ENCODE data around the gene PLPPR5. TPM values are rescaled to one million over a fixed set of nuclear protein-coding genes. Genes with fewer than 3 reads are reported as not detected.
A peak's percentile ranks its signal among the peaks of the same experiment; 100 is the strongest.
"Not testable (repeated sequence)": the region's sequence is repeated elsewhere in the genome, so short reads cannot be mapped to it uniquely, and the experiment has no call there.

Gene PLPPR5
- total RNA-seq, 1 donor from 2014 or later: not detected

GRCh38 chr1:98898940-98899339, 105.7 kb downstream of the PLPPR5 start:
- Mint-ChIP-seq H3K27ac (no peak overlapping the region), H3K4me1 (ENCODE audit: low read depth) (no peaks in the 10 kb centered on the region), H3K9me3 (no peaks in the 10 kb centered on the region), H3K36me3 (ENCODE audit: low read depth) (no peaks in the 10 kb centered on the region), H3K4me3 (ENCODE audit: low read depth) (no peak overlapping the region), H3K27me3 (ENCODE audit: low read depth) (no peaks in the 10 kb centered on the region)
- intact Hi-C loops (cut with micrococcal nuclease): no loop called here
- DNase-seq (ENCODE audit: low spot score): no peak

GRCh38 chr1:98897479-98897878, 107.2 kb downstream of the PLPPR5 start:
- Mint-ChIP-seq H3K4me1 (ENCODE audit: low read depth) (no peaks in the 10 kb centered on the region), H3K36me3 (ENCODE audit: low read depth) (no peaks in the 10 kb centered on the region), H3K9me3 (no peaks in the 10 kb centered on the region), H3K27me3 (ENCODE audit: low read depth) (no peaks in the 10 kb centered on the region), H3K4me3 (ENCODE audit: low read depth) (no peak overlapping the region), H3K27ac (no peak overlapping the region)
- no peak for DNase-seq (ENCODE audit: low spot score)
- intact Hi-C loops (cut with micrococcal nuclease): no loop called here

- no peak for DNase-seq (ENCODE audit: low spot score)
- intact Hi-C loops (cut with micrococcal nuclease): no loop called here
- no peak overlapping the region for H3K4me3 Mint-ChIP-seq (ENCODE audit: low read depth)
- H3K27me3 Mint-ChIP-seq (ENCODE audit: low read depth): no peaks in the 10 kb centered on the region
- no peaks in the 10 kb centered on the region for H3K4me1 Mint-ChIP-seq (ENCODE audit: low read depth)
- H3K9me3 Mint-ChIP-seq: no peaks in the 10 kb centered on the region
- H3K27ac Mint-ChIP-seq: no peak overlapping the region
- H3K36me3 Mint-ChIP-seq (ENCODE audit: low read depth): no peaks in the 10 kb centered on the region
These were observed 107.8 kb downstream of the PLPPR5 start for GRCh38 chr1:98896711-98897445.

GRCh38 chr1:98893371-98893770, 111.3 kb downstream of the PLPPR5 start:
- Mint-ChIP-seq H3K4me3 (ENCODE audit: low read depth) (no peak overlapping the region), H3K9me3 (no peaks in the 10 kb centered on the region), H3K4me1 (ENCODE audit: low read depth) (peaks cover 11% of the 10 kb centered on the region), H3K27ac (no peak overlapping the region), H3K27me3 (ENCODE audit: low read depth) (no peaks in the 10 kb centered on the region), H3K36me3 (ENCODE audit: low read depth) (no peaks in the 10 kb centered on the region)
- no peak for DNase-seq (ENCODE audit: low spot score)
- intact Hi-C loops (cut with micrococcal nuclease): no loop called here

- Mint-ChIP-seq H3K27ac (no peak overlapping the region), H3K4me3 (ENCODE audit: low read depth) (no peak overlapping the region), H3K27me3 (ENCODE audit: low read depth) (peaks cover 2% of the 10 kb centered on the region), H3K9me3 (no peaks in the 10 kb centered on the region), H3K36me3 (ENCODE audit: low read depth) (no peaks in the 10 kb centered on the region), H3K4me1 (ENCODE audit: low read depth) (peaks cover 11% of the 10 kb centered on the region)
- intact Hi-C loops (cut with micrococcal nuclease): no loop called here
- no peak for DNase-seq (ENCODE audit: low spot score)
These were observed 115.8 kb downstream of the PLPPR5 start for GRCh38 chr1:98888869-98889268.

- Mint-ChIP-seq H3K36me3 (ENCODE audit: low read depth) (no peaks in the 10 kb centered on the region), H3K27me3 (ENCODE audit: low read depth) (peaks cover 2% of the 10 kb centered on the region), H3K4me1 (ENCODE audit: low read depth) (peaks cover 11% of the 10 kb centered on the region), H3K27ac (no peak overlapping the region), H3K9me3 (no peaks in the 10 kb centered on the region), H3K4me3 (ENCODE audit: low read depth) (no peak overlapping the region)
- DNase-seq (ENCODE audit: low spot score): no peak
- intact Hi-C loops (cut with micrococcal nuclease): no loop called here
These were observed 117.2 kb downstream of the PLPPR5 start for GRCh38 chr1:98887507-98887906.

GRCh38 chr1:98884864-98885263, 119.8 kb downstream of the PLPPR5 start:
- intact Hi-C loops (cut with micrococcal nuclease): no loop called here
- Mint-ChIP-seq H3K36me3 (ENCODE audit: low read depth) (no peaks in the 10 kb centered on the region), H3K27me3 (ENCODE audit: low read depth) (peaks cover 2% of the 10 kb centered on the region), H3K4me1 (ENCODE audit: low read depth) (peaks cover 4% of the 10 kb centered on the region), H3K9me3 (peaks cover 6% of the 10 kb centered on the region), H3K4me3 (ENCODE audit: low read depth) (no peak overlapping the region), H3K27ac (no peak overlapping the region)
- no peak for DNase-seq (ENCODE audit: low spot score)

GRCh38 chr1:98881901-98882300, 122.8 kb downstream of the PLPPR5 start:
- Mint-ChIP-seq H3K9me3 (peaks cover 14% of the 10 kb centered on the region), H3K4me3 (ENCODE audit: low read depth) (no peak overlapping the region), H3K4me1 (ENCODE audit: low read depth) (no peaks in the 10 kb centered on the region), H3K36me3 (ENCODE audit: low read depth) (no peaks in the 10 kb centered on the region), H3K27ac (no peak overlapping the region), H3K27me3 (ENCODE audit: low read depth) (peaks cover 4% of the 10 kb centered on the region)
- no peak for DNase-seq (ENCODE audit: low spot score)
- intact Hi-C loops (cut with micrococcal nuclease): no loop called here

- DNase-seq (ENCODE audit: low spot score); H3K36me3 Mint-ChIP-seq (ENCODE audit: low read depth); H3K27me3 Mint-ChIP-seq (ENCODE audit: low read depth); H3K4me3 Mint-ChIP-seq (ENCODE audit: low read depth); intact Hi-C loops (cut with micrococcal nuclease); H3K27ac Mint-ChIP-seq; H3K4me1 Mint-ChIP-seq (ENCODE audit: low read depth): not testable (repeated sequence)
- peaks cover 14% of the 10 kb centered on the region for H3K9me3 Mint-ChIP-seq
These were observed 123.4 kb downstream of the PLPPR5 start for GRCh38 chr1:98881234-98881633.

GRCh38 chr1:98874828-98875227, 129.8 kb downstream of the PLPPR5 start:
- intact Hi-C loops (cut with micrococcal nuclease): no loop called here
- no peak overlapping the region for H3K27ac Mint-ChIP-seq
- H3K4me3 Mint-ChIP-seq (ENCODE audit: low read depth): no peak overlapping the region
- peaks cover 1% of the 10 kb centered on the region for H3K27me3 Mint-ChIP-seq (ENCODE audit: low read depth)
- peaks cover 14% of the 10 kb centered on the region for H3K36me3 Mint-ChIP-seq (ENCODE audit: low read depth)
- H3K9me3 Mint-ChIP-seq: peaks cover 20% of the 10 kb centered on the region
- no peak for DNase-seq (ENCODE audit: low spot score)
- peaks cover 22% of the 10 kb centered on the region for H3K4me1 Mint-ChIP-seq (ENCODE audit: low read depth)

- Mint-ChIP-seq H3K27ac (peak overlapping the region; percentile 87), H3K9me3 (peaks cover 28% of the 10 kb centered on the region), H3K4me1 (ENCODE audit: low read depth) (peaks cover 22% of the 10 kb centered on the region), H3K36me3 (ENCODE audit: low read depth) (peaks cover 20% of the 10 kb centered on the region), H3K27me3 (ENCODE audit: low read depth) (no peaks in the 10 kb centered on the region), H3K4me3 (ENCODE audit: low read depth) (peak overlapping the region; percentile 60)
- DNase-seq (ENCODE audit: low spot score): peak; percentile 54
- intact Hi-C loops (cut with micrococcal nuclease): no loop called here
These were observed 133.4 kb downstream of the PLPPR5 start for GRCh38 chr1:98870959-98871903.

- Mint-ChIP-seq H3K4me1 (ENCODE audit: low read depth) (peaks cover 3% of the 10 kb centered on the region), H3K9me3 (peaks cover 15% of the 10 kb centered on the region), H3K27ac (no peak overlapping the region), H3K4me3 (ENCODE audit: low read depth) (no peak overlapping the region), H3K27me3 (ENCODE audit: low read depth) (peaks cover 2% of the 10 kb centered on the region), H3K36me3 (ENCODE audit: low read depth) (peaks cover 9% of the 10 kb centered on the region)
- intact Hi-C loops (cut with micrococcal nuclease): no loop called here
- DNase-seq (ENCODE audit: low spot score): no peak
These were observed 138.9 kb downstream of the PLPPR5 start for GRCh38 chr1:98865796-98866195.

GRCh38 chr1:98860329-98860728, 144.3 kb downstream of the PLPPR5 start:
- H3K4me3 Mint-ChIP-seq (ENCODE audit: low read depth): no peak overlapping the region
- H3K4me1 Mint-ChIP-seq (ENCODE audit: low read depth): peaks cover 4% of the 10 kb centered on the region
- no peak overlapping the region for H3K27ac Mint-ChIP-seq
- peaks cover 5% of the 10 kb centered on the region for H3K27me3 Mint-ChIP-seq (ENCODE audit: low read depth)
- H3K36me3 Mint-ChIP-seq (ENCODE audit: low read depth): no peaks in the 10 kb centered on the region
- DNase-seq (ENCODE audit: low spot score): no peak
- H3K9me3 Mint-ChIP-seq: peaks cover 3% of the 10 kb centered on the region
- intact Hi-C loops (cut with micrococcal nuclease): no loop called here

Data from activated T-helper 2 cell treated with anti-CD3 and anti-CD28 coated beads, Interferon-gamma antibody, Interleukin-2, Interleukin-4, amounts not matched to agents 10 μg/mL and 5 μg/mL and 100 μg/mL, durations not matched to agents 14 hours and 24 hours and 36 hours (primary cell).